Measurements from ENCODE around the gene PAOX.

Gene PAOX

GRCh38 chr10:133354672-133355240 is 24.3 kb upstream of the PAOX start:
- TF ChIP-seq CTCF (IDR thresholded peaks at IDR 0.05; ENCODE audit: borderline replicate concordance, control extremely low read depth, extremely low read depth, insufficient read depth, missing control alignments): no peak
- in situ Hi-C loops (cut with MboI; ENCODE audit: low sequenced_read_pairs, unreplicated experiment): no loop called here

GRCh38 chr10:133355266-133355665 is 23.8 kb upstream of the PAOX start:
- in situ Hi-C loops (cut with MboI; ENCODE audit: low sequenced_read_pairs, unreplicated experiment): no loop called here
- no peak for DNase-seq (ENCODE audit: low spot score)
- TF ChIP-seq CTCF (IDR thresholded peaks at IDR 0.05; ENCODE audit: borderline replicate concordance, control extremely low read depth, extremely low read depth, insufficient read depth, missing control alignments): no peak

More at GRCh38 chr10:133354672-133355240, 24.3 kb upstream of the PAOX start:
- DNase-seq (ENCODE audit: low spot score): no peak

GRCh38 chr10:133355991-133356390 is 23.1 kb upstream of the PAOX start:
- no peak for DNase-seq (ENCODE audit: low spot score)
- TF ChIP-seq CTCF (IDR thresholded peaks at IDR 0.05; ENCODE audit: borderline replicate concordance, control extremely low read depth, extremely low read depth, insufficient read depth, missing control alignments): no peak
- in situ Hi-C loops (cut with MboI; ENCODE audit: low sequenced_read_pairs, unreplicated experiment): no loop called here

- TF ChIP-seq CTCF (IDR thresholded peaks at IDR 0.05; ENCODE audit: borderline replicate concordance, control extremely low read depth, extremely low read depth, insufficient read depth, missing control alignments): no peak
- DNase-seq (ENCODE audit: low spot score): no peak
- in situ Hi-C loops (cut with MboI; ENCODE audit: low sequenced_read_pairs, unreplicated experiment): no loop called here
These were observed 22.3 kb upstream of the PAOX start for GRCh38 chr10:133356549-133357284.

GRCh38 chr10:133357285-133358161 is 21.5 kb upstream of the PAOX start, which contains the start of gene FUOM:
Gene FUOM (minus strand): TSS chr10:133358019. CDS start chr10:133358007, 12 bp downstream.
- DNase-seq (ENCODE audit: low spot score): peak; percentile 98
- TF ChIP-seq CTCF (IDR thresholded peaks at IDR 0.05; ENCODE audit: borderline replicate concordance, control extremely low read depth, extremely low read depth, insufficient read depth, missing control alignments): no peak
- in situ Hi-C loops (cut with MboI; ENCODE audit: low sequenced_read_pairs, unreplicated experiment): no loop called here

- in situ Hi-C loops (cut with MboI; ENCODE audit: low sequenced_read_pairs, unreplicated experiment): no loop called here
- DNase-seq (ENCODE audit: low spot score): no peak
- TF ChIP-seq CTCF (IDR thresholded peaks at IDR 0.05; ENCODE audit: borderline replicate concordance, control extremely low read depth, extremely low read depth, insufficient read depth, missing control alignments): no peak
These were observed 20.7 kb upstream of the PAOX start for GRCh38 chr10:133358162-133358924.

Data from GM13976 (cell line).